PFSK-1 (cell line): ENCODE results near the gene IGHMBP2.

Experiments used
- FOXP2 ChIP-seq: optimal IDR thresholded peaks from 2 replicates; pipeline ENCODE3; 2011; ENCODE audit warnings: borderline replicate concordance, control low read depth, inconsistent platforms; ENCODE audit not compliant: insufficient read depth; ENCODE audit errors: extremely low read length, extremely low read depth
- POLR2AphosphoS5 ChIP-seq: IDR thresholded peaks from 2 replicates; pipeline ENCODE4 v1.6.1; 2012; ENCODE audit warnings: low read depth, mild to moderate bottlenecking, control low read depth, low read length, moderate library complexity
- REST ChIP-seq, 2 experiments: IDR thresholded peaks; 2 replicates each; pipeline versions ENCODE4 v1.6.1 to v1.8.0; 2011 to 2012; ENCODE audit warnings: low read depth in 2 of 2, low read length in 2 of 2, control low read depth in 1 of 2, inconsistent platforms in 1 of 2, mild to moderate bottlenecking in 1 of 2, moderate library complexity in 1 of 2; ENCODE audit not compliant: insufficient read depth in 1 of 2
- SIN3A ChIP-seq: IDR thresholded peaks from 2 replicates; pipeline ENCODE4 v1.6.1; 2012; ENCODE audit warnings: mild to moderate bottlenecking, low read length, moderate library complexity, borderline replicate concordance; ENCODE audit not compliant: insufficient read depth
- TAF1 ChIP-seq: IDR thresholded peaks from 2 replicates; pipeline ENCODE4 v1.6.1; 2012; ENCODE audit warnings: low read length, control low read depth, borderline replicate concordance; ENCODE audit not compliant: insufficient read depth

The IGHMBP2 gene

GRCh38 chr11:68977781-68978625 lies 74.3 kb downstream of the IGHMBP2 start:
- TF ChIP-seq TAF1: no peak
- TF ChIP-seq SIN3A: no peak
- no peak for TF ChIP-seq POLR2AphosphoS5
- no peak for TF ChIP-seq REST (IDR thresholded peaks at IDR 0.05; ENCODE audit: insufficient read depth in 1 of 2, low read depth in 2 of 2, low read length in 2 of 2)
- no peak for TF ChIP-seq FOXP2

GRCh38 chr11:68978626-68978930 lies 74.9 kb downstream of the IGHMBP2 start:
- TF ChIP-seq REST (IDR thresholded peaks at IDR 0.05; ENCODE audit: insufficient read depth in 1 of 2, low read depth in 2 of 2, low read length in 2 of 2): no peak

GRCh38 chr11:68978931-68979594 lies 75.4 kb downstream of the IGHMBP2 start:
- no peak for TF ChIP-seq TAF1
- TF ChIP-seq SIN3A: no peak
- TF ChIP-seq REST (IDR thresholded peaks at IDR 0.05; ENCODE audit: insufficient read depth in 1 of 2, low read depth in 2 of 2, low read length in 2 of 2): no peak
- TF ChIP-seq FOXP2: no peak
- TF ChIP-seq POLR2AphosphoS5: no peak

- TF ChIP-seq SIN3A (no peak), REST (IDR thresholded peaks at IDR 0.05; ENCODE audit: insufficient read depth in 1 of 2, low read depth in 2 of 2, low read length in 2 of 2) (no peak), FOXP2 (no peak)
Measured at GRCh38 chr11:68979931-68980775, 76.5 kb downstream of the IGHMBP2 start.

DNA sequence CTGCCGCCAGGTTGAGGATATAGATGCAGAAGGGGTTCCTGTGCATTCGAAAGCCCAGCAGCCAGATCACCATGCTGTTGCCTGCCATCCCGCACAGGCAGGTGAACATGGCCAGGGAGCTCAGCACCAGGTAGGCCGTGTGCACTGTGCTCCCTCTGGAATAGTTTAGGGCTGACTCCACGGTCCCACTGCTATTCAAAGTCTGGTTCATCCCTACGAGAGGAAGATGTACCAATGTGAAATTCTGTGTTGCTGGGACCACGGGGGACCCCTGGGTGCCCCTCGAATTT lies 77.0 kb downstream of the IGHMBP2 start, which contains the start of gene MRGPRD:
Gene MRGPRD (minus strand): TSS at position 211 of the 290 bp plus-strand sequence. CDS start 0 bp downstream, at position 211.
- TF ChIP-seq SIN3A (no peak), FOXP2 (no peak), TAF1 (no peak), POLR2AphosphoS5 (no peak), REST (IDR thresholded peaks at IDR 0.05; ENCODE audit: insufficient read depth in 1 of 2, low read depth in 2 of 2, low read length in 2 of 2) (no peak)
